ENCODE data around the gene OSR1.

GRCh38 chr2:19348692-19349091, 9.7 kb downstream of the OSR1 start:
- TF ChIP-seq CTCF (IDR thresholded peaks at IDR 0.05; ENCODE audit: low read depth, low read length, missing input control) (no peak), HNF4G (IDR thresholded peaks at IDR 0.05) (no peak), TAF1 (conservative IDR thresholded peaks at IDR 0.05) (no peak), REST (IDR thresholded peaks at IDR 0.05) (no peak), RAD21 (IDR thresholded peaks at IDR 0.05) (no peak), FOXA1 (IDR thresholded peaks at IDR 0.05) (no peak)
